ENCODE results near the gene PARD3B.

GRCh38 chr2:205296959-205297358, 751.7 kb downstream of the PARD3B start:
- TF ChIP-seq CTCF (IDR thresholded peaks at IDR 0.05) (no peak), POLR2A (IDR thresholded peaks at IDR 0.05) (no peak)

Measured in sigmoid colon (tissue), 3 donors.